Nephron (organoid): ENCODE data around the gene TTC5.
"Not testable (repeated sequence)": the region's sequence is repeated elsewhere in the genome, so short reads cannot be mapped to it uniquely, and the experiment has no call there.

Experiments
- H3K27ac Mint-ChIP-seq, 3 experiments: 2 replicates each; pipeline ENCODE4 v1.8.0; 2020; ENCODE audit warnings: mixed read lengths in 3 of 3, mild to moderate bottlenecking in 2 of 3, moderate library complexity in 1 of 3
- H3K27me3 Mint-ChIP-seq: 2 replicates; pipeline ENCODE4 v1.8.0; 2021; ENCODE audit warnings: low read depth, mild to moderate bottlenecking, moderate library complexity, mixed read lengths
- H3K36me3 Mint-ChIP-seq: 2 replicates; pipeline ENCODE4 v1.8.0; 2020; ENCODE audit warnings: low read depth, mixed read lengths
- H3K4me1 Mint-ChIP-seq: 2 replicates; pipeline ENCODE4 v1.8.0; 2020; ENCODE audit warnings: mixed read lengths
- H3K4me3 Mint-ChIP-seq, 3 experiments: 2 replicates each; pipeline ENCODE4 v1.8.0; 2020; ENCODE audit warnings: mild to moderate bottlenecking in 3 of 3, mixed read lengths in 3 of 3, moderate library complexity in 2 of 3
- H3K9me3 Mint-ChIP-seq: 2 replicates; pipeline ENCODE4 v1.8.0; 2020; ENCODE audit warnings: mixed read lengths
- TF ChIP-seq, protein P1 (sequence below), 3 experiments: fragments of 200-600 bp; sonication (generic); IDR thresholded peaks; one replicate each; pipeline ENCODE4 v1.5.0; 2021; ENCODE audit warnings: antibody characterized with exemption in 3 of 3; ENCODE audit not compliant: unreplicated experiment in 3 of 3

The TTC5 gene

DNA sequence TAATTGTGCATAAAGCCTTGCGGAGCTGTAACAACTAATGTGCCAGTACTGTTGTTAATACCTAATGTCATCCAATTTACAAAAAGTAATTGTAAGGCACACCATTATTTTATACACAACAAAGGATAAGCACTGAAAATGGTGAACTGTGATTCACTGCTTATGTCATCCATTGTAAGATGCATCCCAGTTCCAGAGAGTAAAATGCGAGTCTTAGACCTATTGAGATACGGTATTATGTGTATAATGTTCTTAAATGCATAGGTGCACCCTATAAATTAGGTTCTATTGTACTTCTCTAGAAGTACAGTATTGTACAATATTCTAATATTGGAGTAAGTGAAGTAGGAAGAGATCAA, 38.1 kb upstream of the TTC5 start:
- Mint-ChIP-seq H3K27me3 (peaks cover 3% of the 10 kb centered on the region), H3K36me3 (peaks cover 23% of the 10 kb centered on the region), H3K27ac (peak overlapping the region; percentile 88 to 99 (median 91)), H3K9me3 (no peaks in the 10 kb centered on the region), H3K4me1 (peaks cover 6% of the 10 kb centered on the region), H3K4me3 (peak overlapping the region; percentile 89 to 93 (median 89))
- TF ChIP-seq, protein P1, sequence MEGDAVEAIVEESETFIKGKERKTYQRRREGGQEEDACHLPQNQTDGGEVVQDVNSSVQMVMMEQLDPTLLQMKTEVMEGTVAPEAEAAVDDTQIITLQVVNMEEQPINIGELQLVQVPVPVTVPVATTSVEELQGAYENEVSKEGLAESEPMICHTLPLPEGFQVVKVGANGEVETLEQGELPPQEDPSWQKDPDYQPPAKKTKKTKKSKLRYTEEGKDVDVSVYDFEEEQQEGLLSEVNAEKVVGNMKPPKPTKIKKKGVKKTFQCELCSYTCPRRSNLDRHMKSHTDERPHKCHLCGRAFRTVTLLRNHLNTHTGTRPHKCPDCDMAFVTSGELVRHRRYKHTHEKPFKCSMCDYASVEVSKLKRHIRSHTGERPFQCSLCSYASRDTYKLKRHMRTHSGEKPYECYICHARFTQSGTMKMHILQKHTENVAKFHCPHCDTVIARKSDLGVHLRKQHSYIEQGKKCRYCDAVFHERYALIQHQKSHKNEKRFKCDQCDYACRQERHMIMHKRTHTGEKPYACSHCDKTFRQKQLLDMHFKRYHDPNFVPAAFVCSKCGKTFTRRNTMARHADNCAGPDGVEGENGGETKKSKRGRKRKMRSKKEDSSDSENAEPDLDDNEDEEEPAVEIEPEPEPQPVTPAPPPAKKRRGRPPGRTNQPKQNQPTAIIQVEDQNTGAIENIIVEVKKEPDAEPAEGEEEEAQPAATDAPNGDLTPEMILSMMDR (IDR thresholded peaks at IDR 0.05; ENCODE audit: unreplicated experiment in 3 of 3) = no peak

DNA sequence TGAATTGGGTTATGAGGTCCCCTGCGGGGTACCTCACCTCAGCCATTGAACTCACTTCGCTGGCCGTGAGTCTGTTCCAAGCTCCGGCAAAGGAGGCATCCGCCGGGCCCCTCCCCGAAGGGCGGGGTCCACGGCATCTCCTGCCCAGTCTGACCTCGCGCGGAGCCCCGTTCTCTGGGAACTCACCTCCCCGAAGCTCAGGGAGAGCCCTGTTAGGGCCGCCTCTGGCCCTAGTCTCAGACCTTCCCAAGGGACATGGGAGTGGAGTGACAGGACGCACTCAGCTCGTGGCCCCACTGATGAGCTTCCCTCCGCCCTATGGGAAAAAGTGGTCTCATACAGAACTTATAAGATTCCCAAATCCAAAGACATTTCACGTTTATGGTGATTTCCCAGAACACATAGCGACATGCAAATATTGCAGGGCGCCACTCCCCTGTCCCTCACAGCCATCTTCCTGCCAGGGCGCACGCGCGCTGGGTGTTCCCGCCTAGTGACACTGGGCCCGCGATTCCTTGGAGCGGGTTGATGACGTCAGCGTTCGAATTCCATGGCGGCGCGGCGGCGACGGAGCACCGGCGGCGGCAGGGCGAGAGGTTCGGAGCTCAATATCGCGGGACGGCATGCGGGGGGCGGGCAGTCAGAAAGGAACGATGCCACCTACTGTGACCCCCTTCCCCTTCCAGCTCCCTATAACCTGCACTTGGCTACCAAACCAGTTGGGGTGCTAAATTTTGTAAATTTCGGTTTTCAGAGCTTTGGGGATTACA, 37.5 kb upstream of the TTC5 start, which contains the start of gene PARP2:
TSS of gene PARP2 (plus strand) at position 544 of the 770 bp plus-strand sequence. CDS start at position 551, 7 bp downstream.
- H3K9me3 Mint-ChIP-seq = no peaks in the 10 kb centered on the region
- peaks cover 20% of the 10 kb centered on the region for H3K36me3 Mint-ChIP-seq
- H3K4me3 Mint-ChIP-seq = peak within 1 kb of the TSS; percentile 89 to 93 (median 89)
- H3K27me3 Mint-ChIP-seq = peaks cover 4% of the 10 kb centered on the region
- H3K27ac Mint-ChIP-seq = peak within 1 kb of the TSS; percentile 88 to 99 (median 91)
- TF ChIP-seq, protein P1 (IDR thresholded peaks at IDR 0.05; ENCODE audit: unreplicated experiment in 3 of 3) = no peak
- peaks cover 6% of the 10 kb centered on the region for H3K4me1 Mint-ChIP-seq

DNA sequence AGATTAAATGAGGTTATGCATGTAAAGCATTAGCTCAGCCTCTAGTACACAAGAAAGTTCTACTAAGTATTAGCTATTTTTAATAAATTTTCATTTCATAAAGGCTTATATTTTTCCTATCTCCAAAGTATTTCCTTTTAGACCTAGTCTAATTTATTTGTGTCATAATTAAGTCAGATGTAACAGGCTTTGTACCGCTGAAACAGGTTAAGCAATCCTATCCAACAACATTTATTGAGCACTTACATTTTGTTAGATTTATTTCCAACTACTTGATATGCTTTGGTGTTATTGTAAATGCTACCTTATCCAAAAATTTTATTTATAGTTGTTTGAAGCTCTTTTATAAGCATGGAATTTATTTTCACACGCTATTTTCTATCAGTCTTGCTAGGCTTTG, 35.9 kb upstream of the TTC5 start:
- H3K9me3 Mint-ChIP-seq = no peaks in the 10 kb centered on the region
- TF ChIP-seq, protein P1 (IDR thresholded peaks at IDR 0.05; ENCODE audit: unreplicated experiment in 3 of 3) = no peak
- peak overlapping the region; percentile 89 to 93 (median 89) for H3K4me3 Mint-ChIP-seq
- H3K4me1 Mint-ChIP-seq = peaks cover 6% of the 10 kb centered on the region
- peaks cover 14% of the 10 kb centered on the region for H3K36me3 Mint-ChIP-seq
- peaks cover 4% of the 10 kb centered on the region for H3K27me3 Mint-ChIP-seq
- H3K27ac Mint-ChIP-seq = peak overlapping the region in 1 of 3 experiments; percentile 99

DNA sequence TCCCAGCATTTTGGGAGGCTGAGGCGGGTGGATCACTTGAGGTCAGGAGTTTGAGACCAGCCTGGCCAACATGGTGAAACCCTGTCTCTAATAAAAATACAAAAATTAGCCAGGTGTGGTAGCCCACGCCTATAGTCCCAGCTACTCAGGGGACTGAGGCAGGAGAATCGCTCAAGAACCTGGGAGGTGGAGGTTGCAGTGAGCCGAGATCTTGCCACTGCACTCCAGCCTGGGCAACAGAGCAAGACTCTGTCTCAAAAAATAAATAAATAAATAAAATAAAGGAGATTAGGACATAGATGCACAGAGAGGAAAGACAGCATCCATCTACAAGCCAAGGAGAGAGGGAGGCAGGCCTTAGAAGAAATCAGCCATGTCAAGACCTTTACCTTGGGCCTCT, 35.3 kb upstream of the TTC5 start:
- Mint-ChIP-seq H3K27ac (peak overlapping the region in 1 of 3 experiments; percentile 37), H3K4me3 (peak overlapping the region; percentile 35 to 71 (median 54)), H3K36me3 (peaks cover 10% of the 10 kb centered on the region)
- not testable (repeated sequence) for H3K4me1 Mint-ChIP-seq, H3K27me3 Mint-ChIP-seq, H3K9me3 Mint-ChIP-seq

DNA sequence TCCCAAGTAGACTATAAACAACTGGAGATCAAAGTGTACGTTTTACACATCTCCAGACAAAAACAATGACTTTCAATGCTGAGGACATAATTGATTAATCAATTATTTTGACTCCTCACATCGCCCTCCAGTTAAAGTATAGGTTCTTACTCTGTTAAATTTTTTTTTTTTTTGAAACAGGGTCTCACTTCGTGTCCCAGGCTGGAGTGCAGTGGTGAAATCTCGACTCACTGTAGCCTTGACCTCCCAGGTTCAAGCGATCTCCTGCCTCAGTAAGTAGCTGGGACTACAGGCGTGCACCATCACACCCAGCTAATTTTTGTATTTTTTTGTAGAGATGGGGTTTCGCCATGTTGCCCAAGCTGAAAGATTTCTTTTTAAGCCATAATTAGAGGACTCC, 28.3 kb upstream of the TTC5 start:
- TF ChIP-seq, protein P1 (IDR thresholded peaks at IDR 0.05; ENCODE audit: unreplicated experiment in 3 of 3) = no peak
- H3K9me3 Mint-ChIP-seq = no peaks in the 10 kb centered on the region
- H3K36me3 Mint-ChIP-seq = no peaks in the 10 kb centered on the region
- no peak overlapping the region for H3K4me3 Mint-ChIP-seq
- H3K4me1 Mint-ChIP-seq = peaks cover 31% of the 10 kb centered on the region
- no peak overlapping the region for H3K27ac Mint-ChIP-seq
- H3K27me3 Mint-ChIP-seq = peaks cover 3% of the 10 kb centered on the region

DNA sequence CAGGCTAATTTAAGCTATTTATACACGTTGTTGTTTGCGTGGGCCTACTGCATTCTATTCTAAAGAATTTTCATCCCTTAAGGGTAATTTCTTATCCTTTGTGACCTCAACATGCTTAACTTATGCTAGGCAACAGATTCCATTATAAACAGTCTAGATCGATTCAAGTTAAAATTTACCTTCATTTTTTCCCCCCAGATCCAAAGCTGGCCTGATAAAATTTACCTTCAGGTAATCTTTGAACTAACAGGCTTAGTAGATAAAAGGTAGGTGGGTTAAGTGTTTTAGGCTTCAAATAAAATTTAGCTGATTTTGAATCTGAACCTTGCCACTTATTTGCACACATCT, 27.7 kb upstream of the TTC5 start:
- TF ChIP-seq, protein P1 (IDR thresholded peaks at IDR 0.05; ENCODE audit: unreplicated experiment in 3 of 3) = no peak

More for the DNA sequence above, 27.7 kb upstream of the TTC5 start:
- H3K27me3 Mint-ChIP-seq = no peaks in the 10 kb centered on the region
- peak overlapping the region; percentile 84 to 96 (median 93) for H3K27ac Mint-ChIP-seq
- H3K4me1 Mint-ChIP-seq = peaks cover 31% of the 10 kb centered on the region
- H3K4me3 Mint-ChIP-seq = peak overlapping the region; percentile 90 to 97 (median 95)
- no peaks in the 10 kb centered on the region for H3K9me3 Mint-ChIP-seq
- H3K36me3 Mint-ChIP-seq = no peaks in the 10 kb centered on the region
